ENCODE data around the gene CADM1. TPM values are rescaled to one million over a fixed set of nuclear protein-coding genes. Genes with fewer than 3 reads are reported as not detected.

The CADM1 gene
- total RNA-seq, 6 experiments from 2014 or later = 21.1 to 56.7 (median 30.6) TPM

DNA sequence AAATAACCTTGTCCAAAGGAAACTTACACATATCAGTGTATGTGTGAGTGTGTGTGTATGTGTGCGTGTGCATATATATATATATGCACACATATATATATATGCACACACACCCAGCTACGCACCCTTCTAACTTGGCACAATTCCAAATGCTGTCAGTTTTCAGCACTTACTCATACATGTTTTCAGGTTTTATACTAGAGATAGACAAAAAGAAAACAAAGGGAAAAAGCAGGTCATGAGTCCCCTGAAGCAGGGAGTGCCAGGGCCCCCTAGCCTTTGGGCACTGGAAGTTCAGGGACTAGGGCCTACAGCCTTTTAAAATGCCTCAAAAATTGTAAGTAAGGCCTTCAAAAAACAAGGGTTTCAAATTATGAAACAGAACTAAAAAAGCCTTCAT is 265.4 kb downstream of the CADM1 start:
- ATAC-seq (no peak), DNase-seq (no peak)
- no peaks in the 10 kb centered on the region for H3K4me1 ChIP-seq
- H3K36me3 ChIP-seq = peaks cover 0 to 6% (median 0%) of the 10 kb centered on the region in 4 donors
- no peak overlapping the region for H3K4me3 ChIP-seq
- 66% methylated on average over 2 of the region's 2 CpGs for WGBS (ENCODE audit: insufficient coverage, low coverage, low lambda C conversion rate, missing lambda C conversion rate)
- no peak overlapping the region for H3K27ac ChIP-seq
- H3K9me3 ChIP-seq = no peaks in the 10 kb centered on the region
- TF ChIP-seq, protein P1, sequence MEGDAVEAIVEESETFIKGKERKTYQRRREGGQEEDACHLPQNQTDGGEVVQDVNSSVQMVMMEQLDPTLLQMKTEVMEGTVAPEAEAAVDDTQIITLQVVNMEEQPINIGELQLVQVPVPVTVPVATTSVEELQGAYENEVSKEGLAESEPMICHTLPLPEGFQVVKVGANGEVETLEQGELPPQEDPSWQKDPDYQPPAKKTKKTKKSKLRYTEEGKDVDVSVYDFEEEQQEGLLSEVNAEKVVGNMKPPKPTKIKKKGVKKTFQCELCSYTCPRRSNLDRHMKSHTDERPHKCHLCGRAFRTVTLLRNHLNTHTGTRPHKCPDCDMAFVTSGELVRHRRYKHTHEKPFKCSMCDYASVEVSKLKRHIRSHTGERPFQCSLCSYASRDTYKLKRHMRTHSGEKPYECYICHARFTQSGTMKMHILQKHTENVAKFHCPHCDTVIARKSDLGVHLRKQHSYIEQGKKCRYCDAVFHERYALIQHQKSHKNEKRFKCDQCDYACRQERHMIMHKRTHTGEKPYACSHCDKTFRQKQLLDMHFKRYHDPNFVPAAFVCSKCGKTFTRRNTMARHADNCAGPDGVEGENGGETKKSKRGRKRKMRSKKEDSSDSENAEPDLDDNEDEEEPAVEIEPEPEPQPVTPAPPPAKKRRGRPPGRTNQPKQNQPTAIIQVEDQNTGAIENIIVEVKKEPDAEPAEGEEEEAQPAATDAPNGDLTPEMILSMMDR (IDR thresholded peaks at IDR 0.05) = no peak
- no peak for TF ChIP-seq POLR2A (IDR thresholded peaks at IDR 0.05)
- intact Hi-C loops (cut with DNase I) = no loop called here
- H3K27me3 ChIP-seq = no peaks in the 10 kb centered on the region

DNA sequence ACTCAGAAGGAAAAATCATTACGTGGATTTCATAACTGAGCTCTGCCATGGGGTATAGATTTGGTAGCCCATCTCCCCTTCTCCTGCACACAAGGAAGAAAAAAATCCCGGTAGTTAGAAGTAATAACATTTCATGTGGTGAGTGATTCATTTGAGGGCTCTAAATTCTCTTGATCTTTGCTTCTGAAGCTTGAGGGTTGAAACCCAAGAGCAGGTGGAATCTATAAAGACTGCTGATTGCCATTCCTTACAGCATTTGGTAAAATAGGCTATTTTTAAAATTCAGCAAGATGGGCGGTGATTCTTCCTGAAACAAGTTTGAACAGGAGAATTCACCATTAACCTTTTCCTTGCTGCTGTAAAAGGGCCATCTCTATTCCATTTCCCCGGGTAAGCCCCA is 266.1 kb downstream of the CADM1 start:
- no peak overlapping the region for H3K4me3 ChIP-seq
- TF ChIP-seq, protein P1 (IDR thresholded peaks at IDR 0.05) = no peak
- TF ChIP-seq POLR2A (IDR thresholded peaks at IDR 0.05) = no peak
- no peaks in the 10 kb centered on the region for H3K9me3 ChIP-seq
- WGBS (ENCODE audit: insufficient coverage, low coverage, low lambda C conversion rate, missing lambda C conversion rate) = 98% methylated on average over 3 of the region's 4 CpGs
- peaks cover 0 to 6% (median 0%) of the 10 kb centered on the region in 4 donors for H3K36me3 ChIP-seq
- DNase-seq = no peak
- ATAC-seq = no peak
- no peaks in the 10 kb centered on the region for H3K4me1 ChIP-seq
- intact Hi-C loops (cut with DNase I) = no loop called here
- no peaks in the 10 kb centered on the region for H3K27me3 ChIP-seq
- H3K27ac ChIP-seq = no peak overlapping the region

DNA sequence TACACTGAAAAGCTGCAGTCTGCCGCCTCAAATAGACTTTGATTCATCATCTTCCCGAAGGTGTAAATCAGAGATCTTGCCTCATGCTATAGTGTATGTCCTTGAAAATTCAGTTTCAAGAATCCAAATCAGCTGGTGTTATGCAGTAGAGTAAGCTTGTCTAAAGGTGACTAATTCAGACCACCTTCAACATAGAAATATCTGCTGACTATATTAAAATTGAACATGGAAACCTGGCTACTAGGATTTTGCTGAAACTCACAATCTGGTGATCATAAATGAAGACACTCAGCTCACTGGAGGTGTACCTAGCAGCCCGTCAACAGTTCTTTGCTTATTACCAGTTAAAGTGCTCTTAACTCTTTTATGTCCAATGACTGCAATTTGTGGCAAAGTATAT is 266.6 kb downstream of the CADM1 start:
- WGBS (ENCODE audit: insufficient coverage, low coverage, low lambda C conversion rate, missing lambda C conversion rate) = 90% methylated on average over 3 of the region's 3 CpGs
- intact Hi-C loops (cut with DNase I) = no loop called here

DNA sequence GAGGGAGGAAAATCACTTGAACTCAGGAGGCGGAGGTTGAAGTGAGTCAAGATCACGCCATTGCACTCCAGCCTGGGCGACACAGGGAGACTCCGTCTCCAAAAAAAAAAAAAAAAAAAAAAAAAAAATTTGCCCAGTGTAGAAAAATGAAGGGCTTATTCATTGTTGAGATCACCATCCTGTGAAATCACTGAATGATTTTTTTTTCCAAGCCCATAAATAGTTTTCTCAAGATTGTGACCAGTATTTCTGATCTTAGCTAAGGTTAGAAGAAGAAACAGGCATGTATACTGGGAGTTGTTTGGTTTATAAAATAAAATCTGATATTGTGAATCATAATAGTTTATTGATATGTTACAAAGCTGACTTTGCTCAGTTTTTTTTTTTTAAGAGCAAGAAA is 269.4 kb downstream of the CADM1 start:
- no peak for ATAC-seq
- no peaks in the 10 kb centered on the region for H3K4me1 ChIP-seq
- no peak for TF ChIP-seq POLR2A (IDR thresholded peaks at IDR 0.05)
- TF ChIP-seq, protein P1 (IDR thresholded peaks at IDR 0.05) = no peak
- no peaks in the 10 kb centered on the region for H3K27me3 ChIP-seq
- intact Hi-C loops (cut with DNase I) = no loop called here
- no peak for DNase-seq
- peaks cover 0 to 6% (median 1%) of the 10 kb centered on the region in 4 donors for H3K36me3 ChIP-seq
- 40% methylated on average over 1 of the region's 4 CpGs for WGBS (ENCODE audit: insufficient coverage, low coverage, low lambda C conversion rate, missing lambda C conversion rate)
- H3K9me3 ChIP-seq = no peaks in the 10 kb centered on the region
- no peak overlapping the region for H3K4me3 ChIP-seq
- H3K27ac ChIP-seq = no peak overlapping the region

More for the DNA sequence above, 266.6 kb downstream of the CADM1 start:
- H3K4me3 ChIP-seq = no peak overlapping the region
- ATAC-seq = no peak
- no peak for DNase-seq
- H3K9me3 ChIP-seq = no peaks in the 10 kb centered on the region
- H3K4me1 ChIP-seq = no peaks in the 10 kb centered on the region
- H3K36me3 ChIP-seq = peaks cover 0 to 6% (median 0%) of the 10 kb centered on the region in 4 donors
- no peaks in the 10 kb centered on the region for H3K27me3 ChIP-seq
- no peak overlapping the region for H3K27ac ChIP-seq
- TF ChIP-seq, protein P1 (IDR thresholded peaks at IDR 0.05) = no peak
- no peak for TF ChIP-seq POLR2A (IDR thresholded peaks at IDR 0.05)

DNA sequence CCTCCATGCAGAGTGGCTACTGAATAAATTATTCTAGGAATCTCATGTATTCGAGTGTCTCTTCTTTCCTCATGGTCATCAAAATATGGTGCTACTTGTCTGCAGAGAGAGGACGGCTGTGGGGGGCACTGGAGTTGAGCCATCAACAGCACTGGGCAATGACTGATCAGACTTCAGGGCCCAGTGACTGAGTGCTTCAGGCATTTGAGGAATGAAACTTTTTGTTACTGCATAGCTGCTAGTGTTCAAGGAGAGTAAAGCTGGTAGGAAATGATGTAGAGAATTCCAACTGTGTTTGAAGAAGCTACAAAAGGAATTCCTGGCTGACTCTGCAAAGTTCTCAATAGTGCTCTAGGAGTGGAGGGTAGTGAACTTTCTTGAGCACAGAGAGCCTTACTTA is 277.7 kb downstream of the CADM1 start:
- no peak for DNase-seq
- Histone ChIP-seq H3K4me3 (no peak overlapping the region), H3K9me3 (no peaks in the 10 kb centered on the region), H3K27ac (no peak overlapping the region), H3K36me3 (no peaks in the 10 kb centered on the region), H3K4me1 (no peaks in the 10 kb centered on the region), H3K27me3 (no peaks in the 10 kb centered on the region)
- ATAC-seq = no peak
- intact Hi-C loops (cut with DNase I) = no loop called here
- WGBS (ENCODE audit: insufficient coverage, low coverage, low lambda C conversion rate, missing lambda C conversion rate) = 100% methylated on average over 2 of the region's 2 CpGs
- TF ChIP-seq, protein P1 (IDR thresholded peaks at IDR 0.05) = no peak
- TF ChIP-seq POLR2A (IDR thresholded peaks at IDR 0.05) = no peak

Measured in right lobe of liver (tissue), 6 donors.